H1 (cell line): ENCODE measurements around the gene KRTAP12-4. TPM values are rescaled to one million over a fixed set of nuclear protein-coding genes. Genes with fewer than 3 reads are reported as not detected.

Experiments
- BACH1 ChIP-seq: IDR thresholded peaks from 2 replicates; pipeline ENCODE4 v1.6.1; 2012; ENCODE audit warnings: low read length, improper control_type of control experiment
- BCL11A ChIP-seq, 2 experiments: IDR thresholded peaks; one replicate each; pipeline ENCODE4 v1.6.1; 2011; ENCODE audit warnings: low read depth in 2 of 2, low read length in 2 of 2, mild to moderate bottlenecking in 2 of 2
- CHD2 ChIP-seq: IDR thresholded peaks from 2 replicates; pipeline ENCODE4 v1.6.1; 2012; ENCODE audit warnings: low read length, improper control_type of control experiment
- CHD7 ChIP-seq: fragments of 300-600 bp; sonication (generic); IDR thresholded peaks from 2 replicates; pipeline ENCODE4 v1.7.1; 2012; ENCODE audit warnings: low read length, moderate library complexity, mild to moderate bottlenecking, inconsistent platforms; ENCODE audit not compliant: insufficient replicate concordance
- EP300 ChIP-seq, 2 experiments: IDR thresholded peaks; 1 replicate in 1 of 2; 2 replicates in 1 of 2; pipeline ENCODE4 v1.6.1; 2011 to 2012; ENCODE audit warnings: low read depth in 2 of 2, low read length in 2 of 2, mild to moderate bottlenecking in 2 of 2, borderline replicate concordance in 1 of 2, inconsistent platforms in 1 of 2, moderate library complexity in 1 of 2
- FOSL1 ChIP-seq: IDR thresholded peaks from 2 replicates; pipeline ENCODE4 v1.6.1; 2011; ENCODE audit warnings: mild to moderate bottlenecking, low read depth, low read length, moderate library complexity; ENCODE audit not compliant: insufficient read depth
- POLR2A ChIP-seq, 2 experiments: IDR thresholded peaks; 1 replicate in 1 of 2; 2 replicates in 1 of 2; pipeline ENCODE4 v1.6.1; 2011; ENCODE audit warnings: low read depth in 2 of 2, low read length in 2 of 2, mild to moderate bottlenecking in 2 of 2; ENCODE audit errors: control extremely low read depth in 1 of 2
- SIRT6 ChIP-seq: IDR thresholded peaks from one replicate; pipeline ENCODE4 v1.7.1; 2012; ENCODE audit warnings: low read length, inconsistent platforms
- SUZ12 ChIP-seq: fragments of 200-600 bp; sonication (generic); IDR thresholded peaks from 2 replicates; pipeline ENCODE4 v1.6.1; 2012; ENCODE audit warnings: mild to moderate bottlenecking, inconsistent platforms, low read length, moderate library complexity, mixed read lengths
- polyA plus RNA-seq, 7 experiments: library from polyadenylated mRNA; depleted of rRNA in 3 of 7; stranded (reverse) in 5 of 7; unstranded in 2 of 7; fragments of >200 nt in 5 of 7; fragments of 200-250 nt in 2 of 7; gene quantifications; 1 replicate in 5 of 7; 2 replicates in 1 of 7; 4 replicates in 1 of 7; pipeline versions ENCODE4 v1.2.1 to v1.2.3, GENCODE V29; 2011 to 2013; ENCODE audit warnings: missing spikeins in 2 of 7, mixed read lengths in 2 of 7
- total RNA-seq: library from RNA; stranded (reverse); fragmentation: NEBNext Ultra II Directional; extraction: Animal tissue kit (Norgen Biotek cat#: 25700); gene quantifications from 2 replicates; pipeline ENCODE4 v1.2.1, GENCODE V29; 2021

Gene KRTAP12-4
- total and polyA plus RNA-seq, 2 of the 8 experiments (the other 6 are each of a cell fraction or from before 2014, with no cell fraction given), result not detected

- TF ChIP-seq CHD7 (no peak), FOSL1 (no peak), BACH1 (no peak), BCL11A (IDR thresholded peaks at IDR 0.05; ENCODE audit: low read depth in 2 of 2, low read length in 2 of 2) (no peak), POLR2A (IDR thresholded peaks at IDR 0.05; ENCODE audit: control extremely low read depth in 1 of 2, low read depth in 2 of 2, low read length in 2 of 2) (no peak), SUZ12 (no peak), SIRT6 (no peak), EP300 (IDR thresholded peaks at IDR 0.05; ENCODE audit: borderline replicate concordance in 1 of 2, low read depth in 2 of 2, low read length in 2 of 2) (no peak), CHD2 (no peak)
These were observed 27.8 kb downstream of the KRTAP12-4 start, which contains the start of gene KRTAP10-9 (continued) for GRCh38 chr21:44626673-44627143.
